GM12872 (cell line): ENCODE data around the gene ANTXR1.

Source experiments
- CTCF ChIP-seq: IDR thresholded peaks from 3 replicates; pipeline ENCODE4 v1.5.1; 2011; ENCODE audit warnings: low read depth, mild to moderate bottlenecking, low read length, moderate library complexity; ENCODE audit not compliant: insufficient read depth

Gene ANTXR1

GRCh38 chr2:69280796-69281412 lies 267.9 kb downstream of the ANTXR1 start:
- TF ChIP-seq CTCF = no peak

- TF ChIP-seq CTCF = no peak
Observed at GRCh38 chr2:69285379-69285894, 272.5 kb downstream of the ANTXR1 start.

GRCh38 chr2:69287544-69287943 lies 274.6 kb downstream of the ANTXR1 start:
- no peak for TF ChIP-seq CTCF

GRCh38 chr2:69288429-69288828 lies 275.4 kb downstream of the ANTXR1 start:
- TF ChIP-seq CTCF = no peak

- TF ChIP-seq CTCF = no peak
Observed at GRCh38 chr2:69291004-69291650, 278.1 kb downstream of the ANTXR1 start.

GRCh38 chr2:69291721-69292120 lies 278.7 kb downstream of the ANTXR1 start:
- no peak for TF ChIP-seq CTCF

- TF ChIP-seq CTCF = no peak
Observed at GRCh38 chr2:69292256-69292655, 279.3 kb downstream of the ANTXR1 start.
